H9 (cell line): ENCODE results near the gene CYP26A1. TPM values are rescaled to one million over a fixed set of nuclear protein-coding genes. Genes with fewer than 3 reads are reported as not detected.

ENCODE experiments used
- DNase-seq: peaks from one replicate; pipeline ENCODE4 v3.0.0-alpha.2; 2017
- H2AFZ ChIP-seq: one replicate; pipeline ENCODE4 v1.6.1; 2013; ENCODE audit warnings: mild to moderate bottlenecking, low read length, control low read depth, moderate library complexity
- H2AK5ac ChIP-seq: 2 replicates; pipeline ENCODE4 v1.6.1; 2013; ENCODE audit warnings: low read length, control low read depth, mixed read lengths; ENCODE audit not compliant: insufficient read length
- H2BK120ac ChIP-seq: one replicate; pipeline ENCODE4 v1.6.1; 2013; ENCODE audit warnings: low read depth, mild to moderate bottlenecking, low read length, control low read depth, inconsistent platforms; ENCODE audit not compliant: poor library complexity, severe bottlenecking
- H2BK12ac ChIP-seq: 2 replicates; pipeline ENCODE4 v1.6.1; 2013; ENCODE audit warnings: low read length, control low read depth, mixed read lengths, low read depth; ENCODE audit not compliant: insufficient read length
- H2BK15ac ChIP-seq: 2 replicates; pipeline ENCODE4 v1.6.1; 2013; ENCODE audit warnings: low read depth, low read length, control low read depth
- H2BK20ac ChIP-seq: one replicate; pipeline ENCODE4 v1.6.1; 2013; ENCODE audit warnings: low read depth, mild to moderate bottlenecking, low read length, control low read depth, inconsistent platforms; ENCODE audit not compliant: poor library complexity, severe bottlenecking
- H2BK5ac ChIP-seq: 2 replicates; pipeline ENCODE4 v1.6.1; 2013; ENCODE audit warnings: low read length, control low read depth, mixed read lengths; ENCODE audit not compliant: insufficient read length
- H3K14ac ChIP-seq: 2 replicates; pipeline ENCODE4 v1.6.1; 2013; ENCODE audit warnings: low read length, control low read depth; ENCODE audit not compliant: insufficient read depth
- H3K18ac ChIP-seq: 2 replicates; pipeline ENCODE4 v1.6.1; 2013; ENCODE audit warnings: low read depth, mild to moderate bottlenecking, mixed read lengths, low read length, control low read depth; ENCODE audit not compliant: insufficient read length
- H3K23ac ChIP-seq: 2 replicates; pipeline ENCODE4 v1.6.1; 2013; ENCODE audit warnings: low read length, control low read depth, mixed read lengths, low read depth; ENCODE audit not compliant: insufficient read length
- H3K23me2 ChIP-seq: 2 replicates; pipeline ENCODE4 v1.6.1; 2013; ENCODE audit warnings: low read depth, mild to moderate bottlenecking, mixed read lengths, low read length, control low read depth; ENCODE audit not compliant: insufficient read length, poor library complexity, severe bottlenecking
- H3K27ac ChIP-seq: 2 replicates; pipeline ENCODE4 v1.5.1; 2013; ENCODE audit warnings: low read length, control low read depth, mixed read lengths, low read depth; ENCODE audit not compliant: insufficient read length
- H3K27me3 ChIP-seq: 2 replicates; pipeline ENCODE4 v1.6.1; 2013; ENCODE audit warnings: low read length, control low read depth, inconsistent platforms; ENCODE audit not compliant: insufficient read depth
- H3K4ac ChIP-seq: 2 replicates; pipeline ENCODE4 v1.6.1; 2013; ENCODE audit warnings: low read depth, mild to moderate bottlenecking, control low read depth, inconsistent platforms, low read length, moderate library complexity
- H3K4me1 ChIP-seq: 2 replicates; pipeline ENCODE4 v1.6.1; 2013; ENCODE audit warnings: low read length, control low read depth, inconsistent platforms; ENCODE audit not compliant: insufficient read depth
- H3K4me2 ChIP-seq: 2 replicates; pipeline ENCODE4 v1.6.1; 2013; ENCODE audit warnings: low read length, control low read depth, mixed read lengths; ENCODE audit not compliant: insufficient read length, insufficient read depth
- H3K56ac ChIP-seq: 2 replicates; pipeline ENCODE4 v1.6.1; 2013; ENCODE audit warnings: low read depth, mild to moderate bottlenecking, mixed read lengths, low read length, control low read depth; ENCODE audit not compliant: insufficient read length
- H3K79me1 ChIP-seq: 2 replicates; pipeline ENCODE4 v1.6.1; 2013; ENCODE audit warnings: low read depth, mild to moderate bottlenecking, moderate library complexity, low read length, control low read depth, inconsistent platforms; ENCODE audit not compliant: insufficient read depth, poor library complexity, severe bottlenecking
- H3K79me2 ChIP-seq: 2 replicates; pipeline ENCODE4 v1.6.1; 2013; ENCODE audit warnings: low read length, control low read depth, inconsistent platforms; ENCODE audit not compliant: insufficient read depth
- H3K9ac ChIP-seq: 2 replicates; pipeline ENCODE4 v1.6.1; 2013; ENCODE audit warnings: low read length, control low read depth, mixed read lengths; ENCODE audit not compliant: insufficient read length; ENCODE audit errors: extremely low read depth
- H3K9me3 ChIP-seq: one replicate; pipeline ENCODE4 v1.6.1; 2013; ENCODE audit warnings: low read depth, low read length, inconsistent platforms; ENCODE audit not compliant: control insufficient read depth
- H3T11ph ChIP-seq: one replicate; pipeline ENCODE4 v1.6.1; 2013; ENCODE audit warnings: mild to moderate bottlenecking, low read length, control low read depth, inconsistent platforms
- H4K20me1 ChIP-seq: one replicate; pipeline ENCODE4 v1.6.1; 2013; ENCODE audit not compliant: control insufficient read depth, insufficient read length, insufficient read depth
- H4K5ac ChIP-seq: 2 replicates; pipeline ENCODE4 v1.6.1; 2013; ENCODE audit warnings: low read depth, mild to moderate bottlenecking, mixed read lengths, low read length, control low read depth; ENCODE audit not compliant: insufficient read length
- H4K8ac ChIP-seq: replicated peaks from 2 replicates; pipeline ENCODE4 v1.6.1; 2013; ENCODE audit warnings: low read length, control low read depth, mixed read lengths, low read depth; ENCODE audit not compliant: insufficient read length
- H4K91ac ChIP-seq: 2 replicates; pipeline ENCODE4 v1.6.1; 2013; ENCODE audit warnings: low read depth, mild to moderate bottlenecking, moderate library complexity, mixed read lengths, low read length, control low read depth; ENCODE audit not compliant: insufficient read length
- H3K27ac Mint-ChIP-seq, 3 experiments: 2 replicates in 2 of 3; 3 replicates in 1 of 3; pipeline ENCODE4 v1.8.0; 2020 to 2021; ENCODE audit warnings: mixed read lengths in 3 of 3, mild to moderate bottlenecking in 1 of 3, moderate library complexity in 1 of 3
- H3K27me3 Mint-ChIP-seq: 2 replicates; pipeline ENCODE4 v1.8.0; 2021; ENCODE audit warnings: low read depth, mild to moderate bottlenecking, moderate library complexity, mixed read lengths
- H3K36me3 Mint-ChIP-seq, 3 experiments: 2 replicates in 2 of 3; 3 replicates in 1 of 3; pipeline ENCODE4 v1.8.0; 2020 to 2021; ENCODE audit warnings: low read depth in 3 of 3, mixed read lengths in 3 of 3; ENCODE audit not compliant: insufficient read depth in 1 of 3
- H3K4me1 Mint-ChIP-seq, 2 experiments: 2 replicates each; pipeline ENCODE4 v1.8.0; 2020; ENCODE audit warnings: mixed read lengths in 2 of 2
- H3K4me3 Mint-ChIP-seq, 2 experiments: 2 replicates in 1 of 2; 3 replicates in 1 of 2; pipeline ENCODE4 v1.8.0; 2020 to 2021; ENCODE audit warnings: mild to moderate bottlenecking in 2 of 2, mixed read lengths in 2 of 2, moderate library complexity in 1 of 2
- H3K9me3 Mint-ChIP-seq, 2 experiments: 2 replicates in 1 of 2; 3 replicates in 1 of 2; pipeline ENCODE4 v1.8.0; 2020; ENCODE audit warnings: mild to moderate bottlenecking in 2 of 2, mixed read lengths in 2 of 2, moderate library complexity in 1 of 2
- CTCF ChIP-seq: fragments of 200-600 bp; sonication (generic); conservative IDR thresholded peaks from 3 replicates; pipeline ENCODE4 v1.8.0; 2021; ENCODE audit warnings: antibody characterized with exemption, mild to moderate bottlenecking
- WGBS: extraction: QIAGEN DNeasy Blood & Tissue Kit; methylation state at CpG from one replicate; pipeline ENCODE4 v1.1.7; 2013; ENCODE audit warnings: missing lambda C conversion rate, low lambda C conversion rate, mixed read lengths; ENCODE audit not compliant: insufficient read length; ENCODE audit errors: extremely low coverage; 5-methylcytosine and 5-hydroxymethylcytosine counted together
- total RNA-seq: library from RNA; stranded (reverse); gene quantifications from 2 replicates; pipeline ENCODE4 v1.2.1, GENCODE V29; 2021

Gene CYP26A1
- total RNA-seq, 1 experiment from 2014 or later, result 72.1 TPM

- Histone ChIP-seq H2BK20ac (no peak overlapping the region), H4K5ac (peak overlapping the region; percentile 70), H3K27me3 (no peaks in the 10 kb centered on the region), H3K79me2 (no peaks in the 10 kb centered on the region), H3T11ph (no peak overlapping the region), H3K79me1 (no peaks in the 10 kb centered on the region), H2AK5ac (no peak overlapping the region), H3K4ac (no peak overlapping the region), H4K8ac (no peak overlapping the region), H3K18ac (no peak overlapping the region), H3K23me2 (no peaks in the 10 kb centered on the region), H2BK12ac (peak overlapping the region; percentile 15), H2AFZ (no peak overlapping the region), H3K56ac (no peak overlapping the region), H3K27ac (no peak overlapping the region), H2BK5ac (no peak overlapping the region), H4K91ac (no peak overlapping the region), H3K23ac (no peak overlapping the region), H2BK120ac (no peak overlapping the region), H3K9ac (no peak overlapping the region), H3K9me3 (no peaks in the 10 kb centered on the region), H3K4me1 (no peaks in the 10 kb centered on the region), H4K20me1 (no peaks in the 10 kb centered on the region), H3K14ac (no peak overlapping the region), H3K4me2 (no peak overlapping the region), H2BK15ac (peak overlapping the region; percentile 9; the same call in 1 of the 2 replicates)
- Mint-ChIP-seq H3K36me3 (peaks cover 0 to 5% (median 2%) of the 10 kb centered on the region in 3 experiments; a peak in 4 of 7 replicates), H3K27me3 (peaks cover 8% of the 10 kb centered on the region), H3K4me1 (peaks cover 3 to 7% of the 10 kb centered on the region in 2 experiments; a peak in 3 of 4 replicates), H3K9me3 (peaks cover 3 to 5% of the 10 kb centered on the region in 2 experiments), H3K27ac (no peak overlapping the region), H3K4me3 (no peak overlapping the region)
- peak; percentile 60 for TF ChIP-seq CTCF
- WGBS, result no CpG with 5 or more reads among the region's 4 CpGs
- peak; percentile 83 for DNase-seq
Observed at GRCh38 chr10:93115661-93116383, 42.1 kb downstream of the CYP26A1 start.
